Midbrain (tissue), 1 donor: ENCODE results near the gene TRHDE.
A peak's percentile ranks its signal among the peaks of the same experiment; 100 is the strongest.

Experiments
- DNase-seq: peaks from one replicate; lab custom pipeline; 2025; lab: John Stamatoyannopoulos, UW

TRHDE gene

DNA sequence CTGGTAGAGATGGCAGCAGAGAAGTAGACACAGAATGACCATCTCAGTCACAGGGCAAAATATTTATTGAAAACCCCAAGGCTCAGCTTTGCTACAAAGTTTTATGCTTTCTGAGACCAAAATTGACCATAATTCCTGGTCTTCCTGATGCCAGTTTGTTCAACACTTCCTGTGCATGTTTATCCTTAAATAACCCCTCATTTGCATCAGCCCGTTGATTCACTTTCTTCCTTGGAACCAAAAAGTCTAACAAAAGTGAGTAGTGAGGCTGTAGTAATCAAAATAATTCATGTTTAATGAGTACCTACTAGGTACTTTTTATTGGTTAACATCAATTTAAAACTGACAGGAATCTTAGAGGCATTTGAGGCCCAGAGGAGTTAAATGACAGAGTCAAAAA is 51.7 kb downstream of the TRHDE start:
- no peak for DNase-seq

DNA sequence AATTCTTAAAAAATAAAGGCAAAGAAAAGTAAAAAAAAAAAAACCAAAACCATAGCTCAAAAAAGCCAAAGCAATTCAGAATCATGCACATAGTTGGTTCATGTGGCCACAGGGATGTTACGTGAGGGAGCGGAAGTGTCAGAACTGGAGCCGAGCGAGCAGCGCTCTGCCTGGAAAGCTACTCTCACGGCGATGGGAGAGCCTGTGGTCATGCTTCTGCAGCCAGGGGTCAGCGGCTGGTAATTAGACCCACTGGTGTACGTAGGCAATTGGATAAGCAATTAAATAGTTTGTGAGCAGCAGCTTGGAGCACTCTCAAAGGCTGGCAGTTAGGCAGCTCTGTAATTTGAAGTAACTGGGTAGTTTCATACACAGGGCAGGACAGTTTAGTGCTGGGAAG is 58.1 kb downstream of the TRHDE start:
- no peak for DNase-seq

DNA sequence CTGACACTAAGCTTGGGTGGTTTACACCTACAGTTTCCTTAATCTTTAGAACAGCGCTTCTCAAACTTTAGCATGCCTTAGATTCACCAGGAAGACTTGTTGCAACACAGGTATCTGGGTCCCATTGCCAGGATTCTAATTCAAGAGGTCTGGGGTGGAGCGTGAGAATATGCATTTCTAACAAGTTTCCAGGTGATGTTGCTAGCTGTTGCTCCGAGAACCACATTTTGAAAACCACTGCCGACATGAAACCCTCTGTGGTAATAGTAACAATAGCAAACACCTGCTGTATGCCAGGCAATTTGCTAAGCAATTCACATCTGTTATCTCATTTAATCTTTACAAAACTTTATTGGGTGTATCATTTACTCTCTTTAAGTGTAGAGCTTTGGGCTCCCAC is 58.6 kb downstream of the TRHDE start:
- no peak for DNase-seq

DNA sequence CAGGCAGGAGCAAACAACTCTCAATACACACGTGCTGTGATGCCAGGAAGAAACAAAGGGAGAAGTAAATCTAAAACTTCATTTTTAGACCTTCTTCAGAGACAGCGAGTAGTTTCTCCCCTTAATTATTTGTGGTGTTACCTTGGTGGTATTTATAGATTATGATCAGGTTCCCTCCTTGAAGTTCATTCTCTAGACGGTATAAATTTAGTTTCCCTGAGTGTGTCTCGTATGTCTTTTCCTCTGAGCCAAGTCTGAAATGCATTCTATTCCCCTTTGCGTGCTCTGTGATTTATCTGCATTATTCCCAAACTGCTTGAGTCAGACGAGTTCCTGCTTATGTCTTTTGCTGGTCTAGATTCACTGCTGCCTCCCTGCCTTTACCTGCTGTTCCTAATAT is 65.2 kb downstream of the TRHDE start:
- DNase-seq: no peak

DNA sequence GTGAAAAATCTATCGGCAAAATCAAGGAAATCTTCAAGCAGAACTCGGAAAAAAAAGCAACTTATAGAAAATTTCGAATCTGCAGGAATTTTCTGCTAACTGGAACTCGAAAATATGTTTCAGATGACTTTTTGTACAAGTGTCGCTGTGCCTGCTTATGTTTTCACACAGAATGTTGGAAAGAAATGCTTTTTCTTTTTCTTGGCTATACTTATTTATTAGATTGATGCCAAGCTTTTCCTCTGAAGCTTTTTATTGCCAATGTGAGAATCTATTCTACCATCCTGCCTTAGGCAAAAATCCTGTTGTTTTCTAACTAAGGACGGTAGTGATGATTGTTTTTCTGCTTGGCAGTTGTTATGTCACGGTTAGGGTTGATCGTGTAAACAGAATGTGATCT is 65.8 kb downstream of the TRHDE start:
- DNase-seq: no peak

DNA sequence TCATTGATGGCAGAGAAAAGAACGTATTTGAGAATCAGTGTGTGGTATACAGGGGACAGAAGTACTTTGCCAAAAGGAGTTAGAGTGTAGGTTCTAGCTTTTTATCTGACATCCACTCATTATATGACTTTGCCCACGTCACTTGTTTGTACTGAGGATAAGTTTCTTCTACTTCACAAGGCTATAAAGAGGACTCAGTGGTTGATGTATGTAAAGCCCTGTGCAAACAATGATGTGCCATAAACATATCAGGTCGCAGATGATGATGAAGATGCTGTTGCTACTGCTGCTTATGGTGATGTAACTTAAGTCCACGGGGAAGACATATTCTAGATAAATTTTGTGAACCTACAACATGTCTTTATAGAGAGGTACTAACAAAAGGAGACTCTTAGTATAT is 66.3 kb downstream of the TRHDE start:
- DNase-seq: no peak

DNA sequence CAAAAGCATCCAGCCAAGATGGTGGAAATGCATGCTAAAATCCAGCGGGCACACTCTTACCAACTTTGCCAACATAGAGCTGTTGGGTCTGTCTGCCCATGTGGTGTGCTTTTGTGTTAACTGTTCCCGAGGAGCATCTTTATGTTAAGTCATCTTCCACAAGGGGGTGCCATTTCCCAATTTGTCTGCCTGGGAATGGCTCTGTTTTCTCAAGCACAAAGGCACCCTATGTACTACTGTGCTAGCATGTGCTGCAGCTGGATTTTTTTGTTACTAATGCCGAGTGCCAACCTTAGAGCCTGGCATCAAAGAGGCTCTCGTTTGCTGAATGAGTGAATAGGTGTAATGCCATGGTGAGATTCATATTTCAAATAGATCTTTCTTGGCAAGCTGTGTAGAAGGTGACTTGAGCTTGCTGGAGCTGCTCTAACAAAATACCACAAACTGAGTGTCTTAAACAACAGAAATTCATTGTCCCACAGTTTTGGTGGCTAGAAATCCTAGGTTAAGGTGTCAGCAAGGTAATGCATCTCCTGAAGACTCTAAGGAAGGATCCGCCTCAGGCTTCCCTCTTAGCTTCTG is 74.3 kb downstream of the TRHDE start:
- DNase-seq: peak; percentile 93

DNA sequence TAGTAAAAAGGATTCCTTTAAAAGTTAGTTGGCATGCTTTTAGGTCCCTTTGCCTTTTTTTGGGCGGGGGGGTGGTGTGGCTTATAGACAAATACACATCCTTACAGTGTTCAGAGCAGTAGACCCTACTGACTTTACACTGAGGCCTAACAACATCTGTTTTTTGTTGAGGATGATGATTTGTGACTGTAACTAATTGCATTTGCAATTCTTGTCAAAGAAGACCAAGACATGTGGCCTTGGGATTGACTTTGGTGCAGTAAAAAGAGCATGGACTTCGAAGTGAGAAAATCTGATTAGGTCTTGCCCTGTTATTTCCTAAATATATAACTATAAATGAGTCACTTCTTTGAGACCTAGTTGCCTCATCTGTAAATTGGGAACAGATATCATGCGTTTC is 77.3 kb downstream of the TRHDE start:
- no peak for DNase-seq

DNA sequence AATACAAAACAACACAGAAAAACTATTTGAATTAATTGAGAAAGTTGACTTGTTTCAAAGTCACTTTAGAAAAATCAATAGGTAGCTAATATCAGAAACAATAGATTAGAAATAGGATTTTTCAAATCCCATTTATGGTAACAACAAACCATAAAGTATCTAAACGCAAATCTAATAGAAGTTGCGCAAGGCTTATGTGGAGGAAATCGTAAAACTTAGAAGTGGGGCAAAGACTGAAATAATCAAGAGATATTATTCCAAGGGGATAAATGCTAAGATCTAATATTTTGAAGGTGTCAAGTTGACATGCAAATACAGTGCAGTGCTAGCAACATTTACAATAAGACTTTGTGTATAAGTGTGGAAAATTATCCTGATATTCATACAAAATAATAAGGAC is 87.2 kb downstream of the TRHDE start:
- no peak for DNase-seq

DNA sequence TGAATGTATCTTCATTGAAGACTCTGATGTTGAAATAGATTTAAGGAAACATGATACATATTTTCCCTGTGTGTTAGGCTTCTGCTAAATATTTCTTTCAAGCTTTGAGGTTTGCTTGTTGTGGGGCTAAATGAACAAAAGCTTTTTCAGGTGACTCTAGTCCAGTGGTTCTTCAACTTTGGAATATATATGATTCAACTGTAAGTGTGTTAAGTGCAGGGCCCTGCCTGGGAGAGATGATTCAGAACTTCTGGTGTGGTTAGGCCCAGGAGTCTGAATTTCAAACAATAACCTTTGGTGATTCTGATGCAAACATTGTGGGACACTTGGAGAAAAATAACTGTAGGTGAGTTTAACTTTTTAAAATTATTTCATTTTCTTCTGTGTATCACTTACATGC is 93.0 kb downstream of the TRHDE start:
- no peak for DNase-seq

DNA sequence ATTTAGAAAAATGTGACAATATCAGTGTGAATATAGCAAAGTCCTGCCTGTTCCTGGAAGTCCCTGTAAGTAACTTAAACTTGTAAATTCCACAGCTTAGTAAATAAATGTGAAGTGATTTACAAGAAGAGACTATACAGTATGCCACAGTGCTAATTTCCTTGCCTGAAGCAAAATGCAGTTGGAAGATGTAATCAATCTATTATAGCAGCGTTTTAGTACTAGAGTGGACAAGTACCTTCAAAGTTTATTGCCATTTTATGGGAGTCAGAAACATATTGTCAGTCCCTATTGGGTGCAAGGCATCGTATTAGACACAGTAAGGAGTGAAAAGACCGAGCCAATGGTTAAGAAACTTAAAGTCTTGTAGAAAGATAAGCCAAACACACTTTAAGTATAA is 94.1 kb downstream of the TRHDE start:
- DNase-seq: no peak

DNA sequence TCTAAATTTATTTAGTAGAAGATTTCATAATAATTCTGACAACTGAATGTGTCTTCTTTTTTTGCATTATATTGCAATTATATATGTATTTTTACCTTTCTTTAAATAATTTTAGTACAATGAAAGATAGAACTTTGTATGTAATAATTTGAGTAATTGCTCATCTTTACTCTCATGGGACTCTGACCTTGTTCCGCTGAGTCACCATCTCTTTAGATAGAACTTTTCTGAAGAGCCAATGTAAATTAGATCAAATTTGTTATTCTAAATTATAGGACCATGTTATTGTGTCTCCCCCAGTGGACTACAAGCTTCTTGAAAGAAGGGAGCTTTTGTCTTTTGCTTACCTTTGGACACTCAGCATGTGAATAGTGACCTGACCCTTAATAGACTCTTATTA is 96.1 kb downstream of the TRHDE start:
- no peak for DNase-seq

DNA sequence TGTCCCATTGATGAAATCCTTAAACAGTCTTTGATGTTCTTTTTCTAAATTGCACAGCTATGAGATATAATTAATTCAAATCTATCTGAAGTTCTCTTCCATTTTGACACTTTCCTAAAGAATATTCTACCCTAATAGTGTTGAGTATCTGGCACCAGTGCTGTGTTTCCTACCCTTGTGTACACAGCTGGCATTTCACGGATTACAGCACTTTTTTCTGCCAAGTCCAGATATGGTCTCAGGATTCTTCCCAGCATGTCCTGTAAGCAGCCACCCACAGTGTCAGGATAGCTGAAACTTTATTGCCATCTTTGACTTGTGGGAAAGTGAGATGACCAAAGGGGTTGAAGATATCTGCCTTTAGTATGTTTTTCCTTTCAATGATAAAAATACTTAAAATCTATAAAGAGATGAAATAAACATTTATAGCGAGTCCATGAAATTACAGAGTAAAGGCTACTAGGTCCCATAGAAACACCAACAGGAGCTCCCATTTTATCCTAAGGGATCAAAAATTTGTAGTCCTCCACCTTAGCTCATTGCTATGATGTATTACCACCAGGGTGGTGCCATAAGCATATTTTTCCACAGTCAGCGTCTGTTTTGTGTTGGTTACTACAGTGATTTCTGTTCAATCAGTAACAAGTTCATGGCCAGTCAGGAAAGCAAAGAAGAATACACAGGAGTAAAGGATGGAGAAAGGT is 96.7 kb downstream of the TRHDE start:
- DNase-seq: no peak

DNA sequence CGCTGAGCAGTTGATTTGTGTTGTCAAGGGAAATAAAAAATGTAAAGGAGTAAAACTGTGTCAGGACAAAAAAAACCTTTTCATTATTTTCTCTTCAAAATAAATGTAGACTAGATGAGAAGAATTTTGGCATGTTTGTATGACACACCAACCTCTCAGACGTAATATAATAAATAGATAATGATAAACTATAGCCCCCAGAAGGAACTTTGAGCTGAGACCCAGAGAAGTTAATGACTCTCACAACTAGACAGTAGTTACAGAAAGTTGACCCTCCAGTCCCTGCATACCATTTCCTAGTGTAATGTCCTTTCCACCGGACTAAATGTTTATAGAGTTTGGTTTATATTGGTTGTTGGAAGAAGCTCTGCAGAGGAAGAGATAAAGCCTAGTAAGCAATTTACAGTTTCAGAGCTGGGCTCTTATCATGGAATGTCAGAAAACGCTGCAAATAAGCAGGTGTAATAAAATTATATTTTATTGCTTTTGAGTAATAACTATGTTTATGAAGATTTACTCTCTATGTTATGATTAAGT is 97.3 kb downstream of the TRHDE start:
- no peak for DNase-seq

DNA sequence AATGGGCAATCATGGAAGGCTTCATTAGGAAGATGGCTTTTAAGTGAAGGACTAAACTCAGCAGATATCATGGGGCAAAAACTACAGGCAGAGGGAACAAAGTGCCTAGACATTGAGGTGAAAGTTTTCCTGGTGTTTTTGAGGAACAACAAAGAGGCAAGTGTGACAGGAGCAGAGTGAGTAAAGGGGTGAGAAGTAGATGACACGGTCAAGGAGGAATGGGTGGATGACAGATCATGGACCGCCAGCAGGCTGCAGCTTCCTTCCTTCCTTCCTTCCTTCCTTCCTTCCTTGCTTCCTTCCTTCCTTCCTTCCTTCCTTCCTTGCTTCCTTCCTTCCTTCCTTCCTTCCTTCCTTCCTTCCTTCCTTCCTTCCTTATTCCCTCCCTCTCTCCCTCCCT is 108.3 kb downstream of the TRHDE start:
- DNase-seq: no peak

DNA sequence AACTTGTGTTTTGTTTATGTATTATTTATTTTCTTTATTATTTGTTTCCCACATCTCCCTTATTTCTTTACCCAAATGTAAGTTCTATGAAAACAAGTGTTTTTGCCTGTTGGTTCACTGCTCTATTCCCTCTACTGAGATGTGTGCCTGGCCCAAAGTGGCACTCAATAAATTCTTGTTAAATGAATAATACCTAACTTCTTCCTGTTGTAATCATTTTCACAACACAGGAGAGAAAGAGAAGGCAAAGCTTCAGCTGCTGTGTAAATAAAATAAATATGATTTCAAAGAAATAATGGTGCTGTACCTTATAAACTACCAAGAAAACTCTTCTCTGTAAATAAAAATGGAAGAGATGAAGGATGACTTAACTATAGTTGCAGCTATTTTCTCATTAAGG is 116.2 kb downstream of the TRHDE start:
- DNase-seq: no peak

DNA sequence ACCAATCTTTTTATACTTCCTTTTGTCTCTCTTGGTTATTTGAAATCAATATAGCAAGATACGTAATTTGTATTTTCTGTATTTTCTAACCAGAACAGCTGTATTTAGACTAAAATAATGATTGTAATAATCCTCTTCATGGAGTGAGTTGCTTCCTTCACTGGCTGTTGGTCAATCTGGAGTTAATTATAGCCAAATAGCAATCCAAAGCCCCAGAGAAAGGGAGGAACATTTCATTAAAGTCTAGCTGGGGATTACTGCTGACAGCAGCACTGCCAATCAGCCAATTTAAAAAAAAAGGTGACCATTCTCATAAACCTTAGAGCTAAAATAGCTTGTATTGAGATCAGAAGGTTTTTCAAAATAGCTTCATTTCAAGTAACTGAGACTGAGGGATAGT is 118.0 kb downstream of the TRHDE start:
- no peak for DNase-seq

DNA sequence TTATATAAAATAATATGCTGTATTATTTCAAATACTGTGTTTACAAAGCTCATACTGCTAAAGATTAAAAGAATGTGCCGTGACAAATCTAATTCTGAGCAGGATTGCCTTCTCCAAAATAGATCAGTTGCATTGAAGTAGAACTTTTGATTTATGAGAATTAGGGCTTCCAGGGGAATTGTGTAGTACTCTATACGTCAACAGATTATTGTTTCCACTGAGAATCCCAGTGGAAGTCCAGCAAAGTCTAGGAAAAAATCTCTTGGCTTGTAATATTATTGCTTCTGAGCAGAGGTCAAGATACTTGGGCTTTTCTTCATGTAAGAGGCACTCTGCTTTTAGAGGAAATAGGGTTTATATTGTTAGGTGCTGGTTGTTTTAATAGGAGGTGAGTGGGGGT is 133.9 kb downstream of the TRHDE start:
- no peak for DNase-seq

DNA sequence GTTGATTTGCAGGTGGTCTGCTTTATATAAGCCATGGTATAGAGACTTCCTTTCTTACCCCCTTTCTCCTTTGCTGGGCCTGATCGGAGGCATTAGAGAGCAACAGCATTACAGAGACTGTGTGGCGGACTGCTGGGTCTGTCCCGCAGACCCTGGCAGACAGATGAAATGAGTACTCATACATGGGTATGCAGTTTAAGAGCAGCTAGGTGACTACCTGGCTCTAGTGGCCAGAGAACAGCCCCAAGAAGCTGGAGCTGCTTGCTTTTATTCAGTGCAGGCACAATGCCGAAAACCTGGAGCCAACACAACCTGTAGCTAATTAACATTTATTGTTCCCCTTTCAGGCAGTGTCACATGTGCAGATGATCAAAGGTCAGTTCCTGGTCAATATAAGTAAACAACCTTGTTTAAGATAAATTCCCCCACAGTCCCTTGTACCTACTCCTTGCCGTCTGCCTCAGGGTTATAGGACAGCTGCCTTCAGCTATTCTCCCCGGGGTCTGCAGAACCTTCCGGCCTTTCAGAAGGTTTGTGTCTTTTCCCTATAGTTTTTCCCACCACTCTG is 160.0 kb downstream of the TRHDE start:
- no peak for DNase-seq

DNA sequence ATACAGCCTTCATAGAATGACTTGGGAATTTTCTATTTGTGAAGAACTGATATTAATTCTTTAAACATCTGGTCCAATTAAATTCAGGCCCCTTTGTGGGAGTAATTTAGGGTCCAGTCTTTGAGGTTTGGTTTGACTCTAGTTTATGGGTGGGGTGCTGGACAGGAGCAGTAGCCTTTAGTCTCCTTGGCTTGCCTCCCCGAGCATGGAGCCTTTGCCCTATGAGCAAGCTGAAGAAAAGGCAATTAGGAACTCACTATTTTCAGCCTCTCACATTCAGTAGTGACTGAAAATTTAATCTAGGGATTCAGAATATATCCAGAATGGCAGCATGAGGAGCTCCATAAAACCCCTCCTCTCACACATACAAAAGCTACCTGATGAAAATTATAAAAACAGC is 161.1 kb downstream of the TRHDE start:
- DNase-seq: no peak

DNA sequence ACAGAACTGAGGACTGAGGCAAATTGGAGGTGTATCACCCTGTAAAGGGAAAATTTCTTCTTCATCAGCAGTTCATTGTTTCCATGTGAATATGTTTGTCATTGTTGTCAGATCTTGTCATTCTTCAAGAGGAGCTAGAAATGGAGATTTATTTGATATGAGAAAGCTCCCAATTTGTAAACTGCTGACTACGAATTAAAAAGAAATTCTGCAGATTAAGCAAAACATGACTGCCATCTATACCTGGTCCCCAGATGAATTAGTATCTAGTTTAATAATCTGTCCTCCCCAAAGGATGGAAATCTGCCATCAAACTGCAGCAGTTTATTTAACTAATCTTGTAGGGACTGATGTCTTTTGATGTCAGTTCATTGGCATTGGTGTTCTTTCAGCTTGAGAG is 162.8 kb downstream of the TRHDE start:
- no peak for DNase-seq

DNA sequence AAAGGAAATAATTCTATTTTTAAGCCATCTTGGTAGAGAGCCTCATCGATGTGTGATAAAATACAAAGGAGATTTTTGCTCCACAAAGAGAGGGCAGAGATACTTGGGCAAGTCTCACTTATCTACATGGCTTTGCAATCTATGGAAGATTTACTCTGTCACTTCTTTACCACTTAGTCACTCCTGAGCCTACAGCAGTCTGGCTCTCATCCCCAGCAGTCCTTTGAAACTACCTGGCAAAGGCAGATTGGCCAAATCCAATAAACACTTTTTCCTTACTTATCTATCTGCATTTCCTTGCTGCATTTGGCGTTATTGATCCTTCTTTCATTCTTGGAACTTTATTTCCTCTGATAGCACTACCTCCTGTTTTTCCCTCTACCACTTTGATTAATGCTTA is 170.0 kb downstream of the TRHDE start:
- DNase-seq: no peak

DNA sequence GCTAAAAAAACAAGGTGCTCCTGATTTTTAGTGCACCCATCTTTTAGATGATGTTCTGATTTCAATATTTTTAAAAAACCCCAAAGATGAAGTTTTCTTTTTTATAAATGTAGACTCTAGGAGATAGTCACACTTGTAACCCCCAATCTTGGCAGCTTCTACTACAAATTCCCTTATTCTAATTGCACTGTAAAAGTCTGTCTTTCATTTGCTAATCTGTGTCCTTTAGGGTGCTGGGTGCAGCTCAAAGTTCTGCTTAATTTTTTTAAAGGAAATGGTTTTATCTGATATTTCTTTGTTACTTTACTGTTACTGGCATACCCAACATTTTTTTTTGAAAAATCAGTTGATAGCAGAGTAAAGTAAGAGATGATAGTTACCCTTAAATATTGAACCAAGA is 172.0 kb downstream of the TRHDE start:
- no peak for DNase-seq

DNA sequence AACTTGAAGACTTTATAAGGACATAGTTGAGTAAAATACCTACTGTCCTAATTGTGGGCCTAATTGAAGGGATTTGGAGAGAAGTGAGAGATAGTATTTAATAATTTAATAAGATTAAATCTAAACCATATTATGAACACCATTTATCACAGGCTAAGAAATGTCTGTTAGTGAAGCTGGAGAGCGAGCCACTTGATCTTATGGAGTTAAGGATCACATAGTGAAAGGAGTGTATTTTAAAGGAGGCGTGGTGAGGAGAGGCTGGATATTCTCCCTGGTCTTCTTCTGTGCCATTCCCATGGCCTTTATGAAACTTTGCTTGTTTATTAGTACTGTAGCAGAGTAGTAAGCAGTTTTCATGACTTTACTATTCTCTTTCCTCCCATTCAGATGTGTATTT is 172.4 kb downstream of the TRHDE start:
- DNase-seq: no peak
